Measurements from ENCODE around the gene PBXIP1.
"Not testable (repeated sequence)": the region's sequence is repeated elsewhere in the genome, so short reads cannot be mapped to it uniquely, and the experiment has no call there.

PBXIP1 gene

DNA sequence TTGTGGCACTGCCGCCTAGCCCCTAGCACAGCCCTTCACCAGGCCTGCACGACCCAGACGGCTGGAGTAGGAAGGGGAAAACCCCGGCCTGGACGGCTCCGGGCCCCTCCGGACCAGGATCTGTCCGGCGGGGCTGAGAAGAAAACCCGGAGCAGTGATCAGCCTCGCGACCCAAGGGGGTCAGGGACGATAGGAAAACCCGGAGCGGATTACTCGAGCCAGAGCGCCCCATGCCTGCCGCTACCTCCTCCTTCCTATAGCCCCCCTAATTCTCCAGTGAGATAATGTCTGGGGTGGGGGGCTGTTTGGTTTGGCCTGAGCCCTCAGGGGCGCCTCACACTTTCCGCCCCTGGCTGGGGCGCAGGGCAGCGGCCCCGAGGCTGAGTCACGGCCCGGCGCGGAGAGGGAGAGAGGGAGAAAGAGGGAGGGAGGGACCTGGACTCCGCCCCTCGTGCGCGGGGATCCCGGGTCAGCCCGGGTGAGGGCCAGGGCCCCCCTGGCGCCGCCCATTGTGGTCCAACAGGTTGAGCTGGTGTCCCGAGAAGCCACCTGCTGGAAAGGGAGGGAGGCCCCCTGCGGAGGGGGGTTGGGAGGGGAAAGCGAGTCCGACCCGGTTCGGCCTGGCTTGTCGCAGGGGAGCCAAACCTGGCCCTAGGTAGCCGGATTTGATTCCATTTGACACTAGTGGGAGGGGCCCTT lies 45.0 kb upstream of the PBXIP1 start:
- Histone ChIP-seq H3K9ac (ENCODE audit: low read depth, low read length) (peak overlapping the region; percentile 83), H3K27me3 (ENCODE audit: control insufficient read depth, insufficient read depth, low read length) (0 out of 2 replicates have a peak, but pooled peaks cover 3% of the 10 kb centered on the region), H3K9me3 (ENCODE audit: control insufficient read depth, insufficient read depth, low read length) (no peaks in the 10 kb centered on the region), H3K4me3 (ENCODE audit: low read depth, low read length) (peak overlapping the region; percentile 68), H3K36me3 (ENCODE audit: control insufficient read depth, insufficient read depth, low read length) (no peaks in the 10 kb centered on the region), H3K4me1 (ENCODE audit: control insufficient read depth, insufficient read depth, low read length) (peaks cover 14% of the 10 kb centered on the region), H3K27ac (ENCODE audit: low read depth, low read length) (peak overlapping the region; percentile 92)

DNA sequence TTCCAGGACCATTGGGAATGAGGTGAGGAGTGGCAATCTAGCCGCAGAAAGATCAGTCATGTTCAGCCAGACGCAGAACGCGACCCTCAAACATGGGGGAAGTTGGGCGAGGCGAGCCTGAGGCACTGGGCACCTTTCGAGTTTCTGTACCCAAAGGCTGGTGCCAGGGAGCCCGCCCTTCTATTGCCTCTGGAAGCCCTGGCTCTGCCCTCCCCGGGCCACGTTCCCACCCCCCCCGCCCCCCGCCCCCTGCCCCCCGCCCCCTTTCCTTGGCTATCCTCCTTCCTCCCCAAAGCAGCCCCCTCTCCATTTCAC lies 44.5 kb upstream of the PBXIP1 start:
- 0 out of 2 replicates have a peak, but pooled peaks cover 3% of the 10 kb centered on the region for H3K27me3 ChIP-seq (ENCODE audit: control insufficient read depth, insufficient read depth, low read length)
- no peaks in the 10 kb centered on the region for H3K36me3 ChIP-seq (ENCODE audit: control insufficient read depth, insufficient read depth, low read length)
- peak overlapping the region; percentile 92 for H3K27ac ChIP-seq (ENCODE audit: low read depth, low read length)
- peak overlapping the region; percentile 83 for H3K9ac ChIP-seq (ENCODE audit: low read depth, low read length)
- peak overlapping the region; percentile 68 for H3K4me3 ChIP-seq (ENCODE audit: low read depth, low read length)
- peaks cover 12% of the 10 kb centered on the region for H3K4me1 ChIP-seq (ENCODE audit: control insufficient read depth, insufficient read depth, low read length)
- H3K9me3 ChIP-seq (ENCODE audit: control insufficient read depth, insufficient read depth, low read length), result no peaks in the 10 kb centered on the region

DNA sequence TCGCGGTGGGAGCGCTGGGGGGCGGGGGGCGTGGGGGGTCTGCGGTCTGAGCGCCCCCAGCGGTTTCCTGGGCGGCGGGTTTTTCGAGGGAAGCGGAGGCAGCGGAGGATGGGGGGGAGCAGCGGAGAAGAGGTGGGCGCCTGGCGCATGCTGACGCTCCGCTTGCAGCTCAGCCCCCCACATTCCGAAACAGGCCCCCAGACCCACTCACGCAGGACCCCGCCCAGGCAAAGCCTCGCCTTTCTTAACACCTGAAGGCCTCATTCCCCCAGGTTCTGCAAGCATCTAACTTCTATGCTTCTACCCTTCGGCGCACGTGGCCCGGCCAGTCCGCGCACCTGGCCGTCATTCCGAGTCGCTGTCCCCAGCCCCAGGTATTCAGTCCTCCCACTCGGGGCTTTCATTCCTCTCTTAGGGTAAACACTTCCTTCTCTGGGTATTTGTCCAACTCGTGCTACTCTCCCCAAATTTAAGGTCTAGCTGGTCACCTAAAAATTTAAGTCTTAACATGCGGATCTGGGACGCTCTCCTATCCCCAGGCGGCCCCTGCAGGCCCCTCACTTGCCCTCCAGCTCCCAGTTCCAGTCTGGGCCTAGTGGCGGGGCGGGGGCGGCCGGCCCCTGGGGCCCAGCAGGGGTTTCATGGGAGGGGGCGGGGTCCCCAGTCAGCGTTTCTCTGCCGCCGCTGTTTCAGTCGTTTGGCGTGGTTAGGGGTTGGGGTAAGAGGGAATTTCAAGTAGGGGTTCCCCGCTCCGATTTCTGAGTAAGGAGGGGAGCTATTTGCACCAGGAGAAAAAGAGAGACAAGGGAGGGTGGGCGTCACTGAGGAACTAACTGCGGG lies 43.9 kb upstream of the PBXIP1 start:
- H3K4me3 ChIP-seq (ENCODE audit: low read depth, low read length), result peak overlapping the region; percentile 68
- no peaks in the 10 kb centered on the region for H3K36me3 ChIP-seq (ENCODE audit: control insufficient read depth, insufficient read depth, low read length)
- H3K27me3 ChIP-seq (ENCODE audit: control insufficient read depth, insufficient read depth, low read length), result 0 out of 2 replicates have a peak, but pooled peaks cover 3% of the 10 kb centered on the region
- peak overlapping the region; percentile 90 for H3K27ac ChIP-seq (ENCODE audit: low read depth, low read length)
- H3K9ac ChIP-seq (ENCODE audit: low read depth, low read length), result peak overlapping the region; percentile 56
- H3K4me1 ChIP-seq (ENCODE audit: control insufficient read depth, insufficient read depth, low read length), result peaks cover 7% of the 10 kb centered on the region
- H3K9me3 ChIP-seq (ENCODE audit: control insufficient read depth, insufficient read depth, low read length), result no peaks in the 10 kb centered on the region

DNA sequence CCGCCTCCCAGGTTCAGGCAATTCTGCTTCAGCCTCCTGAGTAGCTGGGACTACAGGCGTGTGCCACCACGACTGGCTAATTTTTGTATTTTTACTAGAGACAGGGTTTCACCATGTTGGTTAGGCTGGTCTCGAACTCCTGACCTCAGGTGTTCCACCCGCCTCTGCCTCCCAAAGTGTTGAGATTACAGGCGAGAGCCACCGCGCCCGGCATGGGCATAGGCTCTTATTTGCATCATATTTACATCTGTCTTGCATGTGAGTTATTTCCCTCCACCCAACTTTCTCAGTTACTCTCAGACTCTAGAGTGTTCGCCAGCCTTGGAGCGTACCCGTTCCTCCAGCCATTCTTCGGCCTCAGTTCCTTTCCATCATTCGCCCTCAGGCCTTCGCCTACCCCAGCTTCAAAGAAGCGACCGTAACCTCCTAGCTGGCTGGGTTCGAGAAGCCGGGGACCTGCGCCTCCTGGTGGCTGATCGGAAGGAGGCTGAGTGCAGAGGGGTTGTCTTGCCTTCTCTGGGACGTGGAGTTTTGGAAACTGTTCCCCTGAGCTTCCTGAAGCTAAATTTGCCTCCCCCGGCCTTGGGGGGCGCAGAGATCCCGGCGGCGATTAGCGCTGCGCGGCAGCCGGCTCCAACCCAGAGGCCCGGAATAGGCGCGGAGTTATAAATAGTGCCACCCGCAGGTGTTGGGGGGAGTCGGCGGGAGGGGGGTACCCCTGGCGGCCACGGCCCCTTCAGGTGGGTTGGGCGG lies 43.1 kb upstream of the PBXIP1 start:
- H3K36me3 ChIP-seq (ENCODE audit: control insufficient read depth, insufficient read depth, low read length), result no peaks in the 10 kb centered on the region
- H3K27me3 ChIP-seq (ENCODE audit: control insufficient read depth, insufficient read depth, low read length), result 0 out of 2 replicates have a peak, but pooled peaks cover 3% of the 10 kb centered on the region
- no peaks in the 10 kb centered on the region; the same call in 1 of the 2 replicates for H3K4me1 ChIP-seq (ENCODE audit: control insufficient read depth, insufficient read depth, low read length)
- peak overlapping the region; percentile 59 for H3K27ac ChIP-seq (ENCODE audit: low read depth, low read length)
- peak overlapping the region; percentile 68 for H3K4me3 ChIP-seq (ENCODE audit: low read depth, low read length)
- H3K9ac ChIP-seq (ENCODE audit: low read depth, low read length), result no peak overlapping the region
- H3K9me3 ChIP-seq (ENCODE audit: control insufficient read depth, insufficient read depth, low read length), result no peaks in the 10 kb centered on the region

DNA sequence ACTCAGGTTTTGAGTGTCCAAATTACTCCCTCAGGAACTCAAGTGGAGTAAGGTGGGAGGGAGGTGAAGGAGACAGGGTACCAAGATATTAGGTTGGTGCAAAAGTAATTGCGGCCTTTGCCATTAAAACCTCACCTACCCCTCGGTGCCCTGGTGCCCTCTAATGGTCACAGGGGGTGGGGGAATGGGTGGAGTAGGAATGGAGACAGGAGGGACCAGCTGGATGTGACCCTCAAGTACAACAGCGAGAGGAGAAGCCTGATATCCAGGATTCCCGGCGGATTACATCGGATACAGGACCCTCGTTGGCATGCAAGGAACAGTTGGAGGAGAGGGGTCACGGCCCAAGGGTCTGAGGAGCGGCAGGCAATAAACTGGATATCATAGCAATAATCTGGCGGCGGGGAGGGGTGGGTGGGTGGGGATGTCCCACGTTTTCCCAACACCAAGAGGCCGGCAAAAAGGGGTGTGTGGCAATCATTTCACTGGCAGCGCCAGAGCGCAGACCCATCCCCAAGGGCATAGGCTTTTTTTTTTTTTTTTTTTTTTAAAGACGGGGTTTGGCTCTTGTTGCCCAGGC lies 42.4 kb upstream of the PBXIP1 start:
- no peaks in the 10 kb centered on the region; the same call in 1 of the 2 replicates for H3K4me1 ChIP-seq (ENCODE audit: control insufficient read depth, insufficient read depth, low read length)
- H3K9ac ChIP-seq (ENCODE audit: low read depth, low read length), result no peak overlapping the region
- 0 out of 2 replicates have a peak, but pooled peaks cover 2% of the 10 kb centered on the region for H3K36me3 ChIP-seq (ENCODE audit: control insufficient read depth, insufficient read depth, low read length)
- H3K27me3 ChIP-seq (ENCODE audit: control insufficient read depth, insufficient read depth, low read length), result 0 out of 2 replicates have a peak, but pooled peaks cover 3% of the 10 kb centered on the region
- no peak overlapping the region for H3K4me3 ChIP-seq (ENCODE audit: low read depth, low read length)
- H3K9me3 ChIP-seq (ENCODE audit: control insufficient read depth, insufficient read depth, low read length), result no peaks in the 10 kb centered on the region
- no peak overlapping the region for H3K27ac ChIP-seq (ENCODE audit: low read depth, low read length)

DNA sequence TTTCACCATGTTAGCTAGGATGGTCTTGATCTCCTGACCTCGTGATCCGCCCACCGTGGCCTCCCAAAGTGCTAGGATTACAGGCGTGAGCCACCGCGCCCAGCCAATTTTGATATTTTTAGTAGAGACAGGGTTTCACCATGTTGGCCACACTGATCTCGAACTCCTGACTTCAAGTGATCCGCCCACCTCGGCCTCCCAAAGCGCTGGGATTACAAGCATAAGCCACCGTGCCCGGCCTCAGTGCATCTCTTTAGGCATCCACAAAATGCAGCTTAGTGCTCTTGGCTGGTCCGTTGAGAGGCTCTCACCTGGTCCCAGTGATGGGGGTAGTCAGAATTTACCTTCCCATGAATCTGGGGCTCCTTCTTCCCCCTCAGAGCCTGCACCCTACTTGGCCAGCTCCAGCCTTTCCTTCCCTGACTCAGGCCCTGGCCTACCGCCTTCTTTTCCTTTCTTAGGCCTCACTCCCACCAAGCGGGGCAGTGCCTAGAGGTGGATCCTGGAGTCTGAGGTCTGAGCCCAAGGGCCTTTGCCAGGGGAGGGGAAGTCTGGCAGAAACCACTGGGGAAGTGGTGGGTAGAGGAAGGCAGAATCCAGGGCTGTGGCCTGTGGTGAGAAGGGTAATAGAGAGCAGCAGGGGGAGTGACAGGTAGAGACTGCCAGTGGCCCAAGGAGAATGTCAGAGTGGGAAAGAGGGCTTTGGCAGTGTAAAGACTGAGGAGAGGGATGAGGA lies 41.2 kb upstream of the PBXIP1 start:
- 0 out of 2 replicates have a peak, but pooled peaks cover 3% of the 10 kb centered on the region for H3K27me3 ChIP-seq (ENCODE audit: control insufficient read depth, insufficient read depth, low read length)
- H3K9me3 ChIP-seq (ENCODE audit: control insufficient read depth, insufficient read depth, low read length), result no peaks in the 10 kb centered on the region
- no peaks in the 10 kb centered on the region; the same call in 1 of the 2 replicates for H3K4me1 ChIP-seq (ENCODE audit: control insufficient read depth, insufficient read depth, low read length)
- H3K4me3 ChIP-seq (ENCODE audit: low read depth, low read length), result no peak overlapping the region
- H3K36me3 ChIP-seq (ENCODE audit: control insufficient read depth, insufficient read depth, low read length), result 0 out of 2 replicates have a peak, but pooled peaks cover 6% of the 10 kb centered on the region
- H3K9ac ChIP-seq (ENCODE audit: low read depth, low read length), result no peak overlapping the region
- no peak overlapping the region for H3K27ac ChIP-seq (ENCODE audit: low read depth, low read length)

DNA sequence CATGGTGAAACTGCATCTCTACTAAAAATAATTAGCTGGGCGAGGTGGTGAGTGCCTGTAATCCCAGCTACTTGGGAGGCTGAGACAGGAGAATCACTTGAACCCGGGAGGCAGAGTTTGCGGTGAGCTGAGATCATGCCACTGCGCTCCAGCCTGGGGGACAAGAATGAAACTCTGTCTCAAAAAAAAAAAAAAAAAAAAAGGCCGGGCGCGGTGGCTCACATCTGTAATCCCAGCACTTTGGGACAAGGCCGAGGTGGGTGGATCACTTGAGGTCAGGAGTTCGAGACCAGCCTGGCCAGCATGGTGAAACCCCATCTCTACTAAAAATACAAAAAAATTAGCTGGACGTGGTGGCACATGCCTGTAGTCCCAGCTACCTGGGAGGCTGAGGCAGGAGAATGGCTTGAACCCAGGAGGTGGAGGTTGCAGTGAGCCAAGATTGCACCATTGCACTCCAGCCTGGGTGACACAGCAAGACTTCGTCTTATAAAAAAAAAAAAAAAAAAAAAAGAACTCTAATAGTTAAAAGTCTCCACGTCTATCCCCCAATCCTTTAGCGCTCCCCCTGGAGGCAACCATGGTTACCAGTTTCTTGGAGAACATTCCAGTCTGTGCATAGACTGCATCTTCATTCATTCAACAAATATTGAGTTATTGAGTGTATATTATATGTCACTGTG lies 39.5 kb upstream of the PBXIP1 start:
- H3K9ac ChIP-seq (ENCODE audit: low read depth, low read length); H3K27me3 ChIP-seq (ENCODE audit: control insufficient read depth, insufficient read depth, low read length); H3K4me3 ChIP-seq (ENCODE audit: low read depth, low read length); H3K27ac ChIP-seq (ENCODE audit: low read depth, low read length); H3K9me3 ChIP-seq (ENCODE audit: control insufficient read depth, insufficient read depth, low read length); H3K4me1 ChIP-seq (ENCODE audit: control insufficient read depth, insufficient read depth, low read length): not testable (repeated sequence)
- H3K36me3 ChIP-seq (ENCODE audit: control insufficient read depth, insufficient read depth, low read length), result peaks cover 13% of the 10 kb centered on the region

DNA sequence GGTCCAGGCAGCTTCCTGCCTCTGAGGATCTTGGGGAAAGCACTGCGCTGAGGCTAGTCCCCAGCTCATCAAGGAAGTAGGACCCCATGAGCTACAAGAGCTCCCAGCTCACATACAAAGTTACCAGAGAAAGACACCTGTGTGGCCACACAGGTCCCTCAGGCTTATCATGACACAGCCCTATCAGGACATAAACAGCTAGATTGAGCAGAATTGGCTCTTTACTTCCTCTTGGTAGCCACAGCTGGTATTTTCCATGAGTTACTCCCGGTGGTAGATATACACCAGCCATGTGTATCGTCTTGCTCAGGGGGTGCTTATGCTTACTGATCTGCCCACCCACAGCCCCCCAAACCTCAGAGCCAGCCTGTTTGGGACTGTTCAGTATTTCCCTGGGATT lies 38.7 kb upstream of the PBXIP1 start:
- Histone ChIP-seq H3K9ac (ENCODE audit: low read depth, low read length) (no peak overlapping the region), H3K27ac (ENCODE audit: low read depth, low read length) (no peak overlapping the region)

DNA sequence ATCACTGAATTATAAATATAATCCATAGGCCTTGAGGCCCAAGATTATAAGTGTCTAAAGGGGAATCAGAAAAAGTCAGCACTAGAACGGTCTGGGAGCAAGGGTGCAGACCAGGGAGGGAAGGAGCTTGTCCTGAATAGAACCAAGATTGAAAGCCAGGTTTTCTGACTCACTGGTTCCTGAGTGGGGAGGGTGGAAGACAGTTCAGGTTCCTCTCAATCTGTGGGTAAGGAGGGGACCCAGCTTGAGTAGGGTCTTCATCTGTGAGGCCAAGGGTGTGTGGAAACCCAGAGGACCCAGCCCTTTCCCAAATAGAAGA lies 38.3 kb upstream of the PBXIP1 start:
- Histone ChIP-seq H3K4me3 (ENCODE audit: low read depth, low read length) (no peak overlapping the region), H3K27me3 (ENCODE audit: control insufficient read depth, insufficient read depth, low read length) (0 out of 2 replicates have a peak, but pooled peaks cover 3% of the 10 kb centered on the region), H3K36me3 (ENCODE audit: control insufficient read depth, insufficient read depth, low read length) (peaks cover 26% of the 10 kb centered on the region), H3K27ac (ENCODE audit: low read depth, low read length) (no peak overlapping the region), H3K9ac (ENCODE audit: low read depth, low read length) (no peak overlapping the region), H3K4me1 (ENCODE audit: control insufficient read depth, insufficient read depth, low read length) (no peaks in the 10 kb centered on the region), H3K9me3 (ENCODE audit: control insufficient read depth, insufficient read depth, low read length) (no peaks in the 10 kb centered on the region)

More for the DNA sequence above, 38.7 kb upstream of the PBXIP1 start:
- no peaks in the 10 kb centered on the region; the same call in 1 of the 2 replicates for H3K4me1 ChIP-seq (ENCODE audit: control insufficient read depth, insufficient read depth, low read length)
- H3K36me3 ChIP-seq (ENCODE audit: control insufficient read depth, insufficient read depth, low read length), result peaks cover 22% of the 10 kb centered on the region
- no peak overlapping the region for H3K4me3 ChIP-seq (ENCODE audit: low read depth, low read length)
- H3K9me3 ChIP-seq (ENCODE audit: control insufficient read depth, insufficient read depth, low read length), result no peaks in the 10 kb centered on the region
- H3K27me3 ChIP-seq (ENCODE audit: control insufficient read depth, insufficient read depth, low read length), result 0 out of 2 replicates have a peak, but pooled peaks cover 3% of the 10 kb centered on the region

Measured in HUES48 (cell line).